Cardiac muscle cell (in vitro differentiated cells and primary cell): ENCODE data around the gene NTF3. TPM values are rescaled to one million over a fixed set of nuclear protein-coding genes. Genes with fewer than 3 reads are reported as not detected.

ENCODE experiments used
- DNase-seq, 2 donors: peaks; one replicate each; pipeline versions ENCODE4 v3.0.0 to v3.0.0-alpha.2; 2010 to 2017; ENCODE audit warnings: low read depth in 1 of 2, low spot score in 1 of 2
- H3K27ac ChIP-seq: fragments of 200-600 bp; sonication (generic); 2 replicates; pipeline ENCODE4 v1.5.1; 2016
- H3K27me3 ChIP-seq: fragments of 200-600 bp; sonication (generic); 2 replicates; pipeline ENCODE4 v1.6.0; 2016; ENCODE audit warnings: control low read depth
- H3K36me3 ChIP-seq: fragments of 200-600 bp; sonication (generic); 2 replicates; pipeline ENCODE4 v1.5.1; 2016; ENCODE audit warnings: control low read depth
- H3K4me1 ChIP-seq: fragments of 200-600 bp; sonication (generic); 2 replicates; pipeline ENCODE4 v1.8.1; 2017; ENCODE audit warnings: low read depth, mild to moderate bottlenecking, mixed run types
- H3K4me3 ChIP-seq: fragments of 200-600 bp; sonication (generic); 2 replicates; pipeline ENCODE4 v1.5.1; 2016; ENCODE audit warnings: mild to moderate bottlenecking
- H3K9me3 ChIP-seq: fragments of 200-600 bp; sonication (generic); 2 replicates; pipeline ENCODE4 v1.5.1; 2017; ENCODE audit warnings: low read depth, mild to moderate bottlenecking, control low read depth
- polyA plus RNA-seq: library from polyadenylated mRNA; unstranded; fragments of >200 nt; fragmentation: Nextera tagmentation; extraction: Ambion mirVana; gene quantifications from 2 replicates; pipeline ENCODE4 v1.2.1, GENCODE V29; 2016
- total RNA-seq: library from RNA; depleted of rRNA; stranded (reverse); fragments of >200 nt; gene quantifications from 2 replicates; pipeline ENCODE4 v1.2.3, GENCODE V29; 2016
- TF ChIP-seq, protein P1 (sequence below): IDR thresholded peaks from 2 replicates; pipeline ENCODE4 v1.5.1; 2012; ENCODE audit warnings: low read depth, mild to moderate bottlenecking, low read length

The NTF3 gene
- total and polyA plus RNA-seq, 2 experiments from 2014 or later: 3.9 to 4.7 TPM

GRCh38 chr12:5512601-5512970 lies 80.7 kb downstream of the NTF3 start:
- Histone ChIP-seq H3K4me3 (no peak overlapping the region), H3K4me1 (no peaks in the 10 kb centered on the region), H3K27ac (no peak overlapping the region), H3K27me3 (no peaks in the 10 kb centered on the region), H3K36me3 (no peaks in the 10 kb centered on the region), H3K9me3 (no peaks in the 10 kb centered on the region)
- TF ChIP-seq, protein P1, sequence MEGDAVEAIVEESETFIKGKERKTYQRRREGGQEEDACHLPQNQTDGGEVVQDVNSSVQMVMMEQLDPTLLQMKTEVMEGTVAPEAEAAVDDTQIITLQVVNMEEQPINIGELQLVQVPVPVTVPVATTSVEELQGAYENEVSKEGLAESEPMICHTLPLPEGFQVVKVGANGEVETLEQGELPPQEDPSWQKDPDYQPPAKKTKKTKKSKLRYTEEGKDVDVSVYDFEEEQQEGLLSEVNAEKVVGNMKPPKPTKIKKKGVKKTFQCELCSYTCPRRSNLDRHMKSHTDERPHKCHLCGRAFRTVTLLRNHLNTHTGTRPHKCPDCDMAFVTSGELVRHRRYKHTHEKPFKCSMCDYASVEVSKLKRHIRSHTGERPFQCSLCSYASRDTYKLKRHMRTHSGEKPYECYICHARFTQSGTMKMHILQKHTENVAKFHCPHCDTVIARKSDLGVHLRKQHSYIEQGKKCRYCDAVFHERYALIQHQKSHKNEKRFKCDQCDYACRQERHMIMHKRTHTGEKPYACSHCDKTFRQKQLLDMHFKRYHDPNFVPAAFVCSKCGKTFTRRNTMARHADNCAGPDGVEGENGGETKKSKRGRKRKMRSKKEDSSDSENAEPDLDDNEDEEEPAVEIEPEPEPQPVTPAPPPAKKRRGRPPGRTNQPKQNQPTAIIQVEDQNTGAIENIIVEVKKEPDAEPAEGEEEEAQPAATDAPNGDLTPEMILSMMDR: no peak
- no peak for DNase-seq

DNA sequence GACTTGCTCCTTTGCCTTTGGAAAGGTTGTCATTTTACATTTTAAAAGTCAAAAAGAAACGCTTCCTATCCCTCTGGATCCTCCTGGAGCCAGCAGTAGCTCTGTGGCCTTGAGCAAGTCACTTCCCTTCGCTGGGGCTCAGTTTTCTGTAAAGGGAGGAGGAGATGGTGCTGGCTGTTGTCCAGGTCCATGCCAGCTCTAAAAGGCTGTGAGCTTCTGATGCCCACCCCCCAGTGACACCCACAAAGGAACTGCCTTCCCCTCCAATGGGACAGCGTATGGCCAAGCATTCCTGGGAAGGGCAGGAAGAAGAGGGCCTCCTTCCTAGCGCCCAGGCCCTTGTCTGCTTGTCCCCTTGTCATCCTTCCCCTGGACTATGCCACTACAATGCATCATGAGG lies 81.5 kb downstream of the NTF3 start:
- H3K36me3 ChIP-seq: no peaks in the 10 kb centered on the region
- DNase-seq: no peak
- TF ChIP-seq, protein P1: no peak
- H3K27ac ChIP-seq: no peak overlapping the region
- no peaks in the 10 kb centered on the region for H3K9me3 ChIP-seq
- no peaks in the 10 kb centered on the region for H3K4me1 ChIP-seq
- H3K27me3 ChIP-seq: no peaks in the 10 kb centered on the region
- no peak overlapping the region for H3K4me3 ChIP-seq

GRCh38 chr12:5514016-5514415 lies 82.1 kb downstream of the NTF3 start:
- DNase-seq: no peak
- no peaks in the 10 kb centered on the region for H3K9me3 ChIP-seq
- no peak overlapping the region for H3K4me3 ChIP-seq
- no peaks in the 10 kb centered on the region for H3K36me3 ChIP-seq
- TF ChIP-seq, protein P1: no peak
- H3K27ac ChIP-seq: no peak overlapping the region
- H3K27me3 ChIP-seq: no peaks in the 10 kb centered on the region
- no peaks in the 10 kb centered on the region for H3K4me1 ChIP-seq

GRCh38 chr12:5514545-5514944 lies 82.6 kb downstream of the NTF3 start:
- no peaks in the 10 kb centered on the region for H3K4me1 ChIP-seq
- H3K4me3 ChIP-seq: no peak overlapping the region
- DNase-seq: no peak
- TF ChIP-seq, protein P1: no peak
- no peak overlapping the region for H3K27ac ChIP-seq
- no peaks in the 10 kb centered on the region for H3K36me3 ChIP-seq
- no peaks in the 10 kb centered on the region for H3K9me3 ChIP-seq
- no peaks in the 10 kb centered on the region for H3K27me3 ChIP-seq

- Histone ChIP-seq H3K27me3 (no peaks in the 10 kb centered on the region), H3K4me3 (no peak overlapping the region), H3K36me3 (no peaks in the 10 kb centered on the region), H3K27ac (no peak overlapping the region), H3K9me3 (no peaks in the 10 kb centered on the region), H3K4me1 (no peaks in the 10 kb centered on the region)
- TF ChIP-seq, protein P1: no peak
- DNase-seq: no peak
These were observed 83.5 kb downstream of the NTF3 start for GRCh38 chr12:5515458-5515857.
